K562 (cell line): ENCODE measurements around the gene CAST. TPM values are rescaled to one million over a fixed set of nuclear protein-coding genes. Genes with fewer than 3 reads are reported as not detected.

Experiments used
- ATAC-seq: fragments of 200-7000 bp; cut with Tn5 transposase; 3 replicates; pipeline ENCODE4 v1.9.1; 2020; ENCODE audit warnings: moderate library complexity
- BruUV-seq: library from RNA; stranded (reverse); fragments of 400-500 nt; replicated peaks from 2 replicates; lab custom pipeline; 2021; lab: Mats Ljungman, UMichigan
- CTCF ChIA-PET: fragments of 300-600 bp; formaldehyde crosslinking; extraction: SDS; loops from one replicate; lab custom pipeline; 2021; ENCODE audit warnings: low intra/inter-chr PET ratio; lab: Yijun Ruan, JAX
- POLR2A ChIA-PET: fragments of 300-600, 350-650 bp; sonication (Branson Sonifier 250); formaldehyde crosslinking; extraction: SDS; loops from one replicate; lab custom pipeline; 2021; ENCODE audit warnings: antibody characterized with exemption, inconsistent platforms; lab: Yijun Ruan, JAX
- DNase-seq, 4 experiments: peaks; one replicate each; pipeline versions ENCODE4 v3.0.0 to v3.0.0-alpha.2; 2011 to 2018; ENCODE audit warnings: low spot score in 3 of 4, mixed read lengths in 3 of 4; ENCODE audit errors: extremely low read depth in 1 of 4
- FAIRE-seq: peaks from 2 replicates; lab custom pipeline; 2011; peaks lifted over from hg19 to GRCh38; lab: Jason Lieb, UNC
- H2AFZ ChIP-seq: 2 replicates; pipeline ENCODE4 v1.6.0; 2011; ENCODE audit warnings: low read depth, low read length, control low read depth, inconsistent platforms
- H3K27ac ChIP-seq: fragments of 200-600 bp; 3 replicates; pipeline ENCODE4 v1.8.0; 2011; ENCODE audit warnings: low read depth, mild to moderate bottlenecking, control low read depth, inconsistent platforms, low read length, moderate library complexity, mixed read lengths; ENCODE audit errors: extremely low read depth
- H3K27me3 ChIP-seq, 2 experiments: fragments of 300-600 bp in 1 of 2; 2 replicates in 1 of 2; 3 replicates in 1 of 2; pipeline versions ENCODE4 v1.6.0 to v1.8.0; 2011; ENCODE audit warnings: inconsistent platforms in 2 of 2, low read length in 2 of 2, mild to moderate bottlenecking in 1 of 2, mixed read lengths in 1 of 2, moderate library complexity in 1 of 2; ENCODE audit not compliant: control insufficient read depth in 2 of 2, insufficient read depth in 2 of 2
- H3K36me3 ChIP-seq: fragments of 300-600 bp; 3 replicates; pipeline ENCODE4 v1.8.0; 2011; ENCODE audit warnings: mild to moderate bottlenecking, low read length, inconsistent platforms; ENCODE audit not compliant: control insufficient read depth, insufficient read depth
- H3K4me1 ChIP-seq, 2 experiments: fragments of 200-600 bp in 1 of 2; replicated peaks in 1 of 2; 2 replicates in 1 of 2; 3 replicates in 1 of 2; pipeline versions ENCODE4 v1.5.1 to v1.8.0; 2011; ENCODE audit warnings: inconsistent platforms in 2 of 2, low read length in 2 of 2, mild to moderate bottlenecking in 1 of 2, mixed read lengths in 1 of 2, moderate library complexity in 1 of 2; ENCODE audit not compliant: control insufficient read depth in 2 of 2, insufficient read depth in 2 of 2
- H3K4me2 ChIP-seq: 2 replicates; pipeline ENCODE4 v1.6.1; 2011; ENCODE audit warnings: low read length, control low read depth, inconsistent platforms, mixed read lengths; ENCODE audit not compliant: insufficient read depth
- H3K4me3 ChIP-seq: fragments of 200-600 bp; sonication (generic), shearing (Covaris generic); 2 replicates; pipeline ENCODE4 v1.5.1; 2016; ENCODE audit warnings: control low read depth, inconsistent platforms
- H3K79me2 ChIP-seq: fragments of 200-600 bp; 3 replicates; pipeline ENCODE4 v1.8.0; 2011; ENCODE audit warnings: low read length, inconsistent platforms; ENCODE audit not compliant: control insufficient read depth, insufficient read depth
- H3K9ac ChIP-seq, 2 experiments: 2 replicates each; pipeline versions ENCODE4 v1.6.0 to v1.6.1; 2011; ENCODE audit warnings: low read depth in 2 of 2, low read length in 2 of 2, control low read depth in 1 of 2, inconsistent platforms in 1 of 2, mild to moderate bottlenecking in 1 of 2, mixed read lengths in 1 of 2; ENCODE audit not compliant: insufficient read depth in 1 of 2
- H3K9me1 ChIP-seq: one replicate; pipeline ENCODE4 v1.6.0; 2011; ENCODE audit warnings: inconsistent platforms, mild to moderate bottlenecking, low read length, moderate library complexity; ENCODE audit not compliant: control insufficient read depth, insufficient read depth
- H3K9me3 ChIP-seq: replicated peaks from 2 replicates; pipeline ENCODE4 v1.5.1; 2011; ENCODE audit warnings: low read depth, low read length, inconsistent platforms; ENCODE audit not compliant: control insufficient read depth, insufficient read depth
- H4K20me1 ChIP-seq: replicated peaks from 2 replicates; pipeline ENCODE4 v1.6.1; 2011; ENCODE audit warnings: low read length, inconsistent platforms, mixed read lengths; ENCODE audit not compliant: control insufficient read depth, insufficient read depth
- DDX20 ChIP-seq: fragments of 450-650 bp; IDR thresholded peaks from 2 replicates; pipeline ENCODE4 v1.6.1; 2016; ENCODE audit warnings: missing genetic modification characterization, low read depth, mild to moderate bottlenecking, missing compliant biosample characterization, moderate library complexity
- ESRRA ChIP-seq: fragments of 450-650 bp; IDR thresholded peaks from 2 replicates; pipeline ENCODE4 v1.6.1; 2014; ENCODE audit warnings: low read depth, mild to moderate bottlenecking, moderate library complexity, borderline replicate concordance
- FIP1L1 ChIP-seq: fragments of 200-400 bp; formaldehyde crosslinking; IDR thresholded peaks from 2 replicates; pipeline ENCODE4 v1.6.1; 2018; ENCODE audit warnings: mild to moderate bottlenecking, low read depth, low read length; ENCODE audit not compliant: poor library complexity, severe bottlenecking
- HES1 ChIP-seq: fragments of 450-650 bp; IDR thresholded peaks from 2 replicates; pipeline ENCODE4 v1.6.1; 2016; ENCODE audit warnings: low read depth, mild to moderate bottlenecking, moderate library complexity
- HIVEP1 ChIP-seq: fragments of 250-450 bp; sonication (Bioruptor Pico); IDR thresholded peaks from 2 replicates; pipeline ENCODE4 v1.4.0; 2020; ENCODE audit warnings: mild to moderate bottlenecking
- IRF1 ChIP-seq: sonication (generic); formaldehyde crosslinking; IDR thresholded peaks from 2 replicates; pipeline ENCODE4 v1.8.0; 2022; ENCODE audit warnings: missing genetic modification reagents, mild to moderate bottlenecking, borderline replicate concordance
- MAFG ChIP-seq: fragments of 450-650 bp; conservative IDR thresholded peaks from 2 replicates; pipeline ENCODE4 v1.6.1; 2016; ENCODE audit warnings: missing genetic modification characterization, missing compliant biosample characterization
- MED1 ChIP-seq: sonication (generic); formaldehyde crosslinking; IDR thresholded peaks from 2 replicates; pipeline ENCODE4 v1.8.1; 2023; ENCODE audit warnings: missing genetic modification reagents, borderline replicate concordance
- MIER1 ChIP-seq: fragments of 450-650 bp; IDR thresholded peaks from 2 replicates; pipeline ENCODE4 v1.6.1; 2016; ENCODE audit warnings: antibody characterized with exemption, mild to moderate bottlenecking, low read depth
- NFATC3 ChIP-seq: fragments of 450-650 bp; IDR thresholded peaks from 2 replicates; pipeline ENCODE4 v1.6.1; 2017; ENCODE audit warnings: mild to moderate bottlenecking
- NR2C2 ChIP-seq, 2 experiments: fragments of 200-800 bp in 1 of 2; sonication (Bioruptor generic) in 1 of 2; sonication (generic) in 1 of 2; formaldehyde crosslinking in 1 of 2; IDR thresholded peaks; 2 replicates each; pipeline versions ENCODE4 v1.6.1 to v1.8.0; 2016 to 2022; ENCODE audit warnings: mild to moderate bottlenecking in 1 of 2, missing compliant biosample characterization in 1 of 2, missing genetic modification characterization in 1 of 2, missing genetic modification reagents in 1 of 2
- NR2F6 ChIP-seq: fragments of 450-650 bp; formaldehyde crosslinking; IDR thresholded peaks from 2 replicates; pipeline ENCODE4 v1.4.0; 2020; ENCODE audit warnings: mild to moderate bottlenecking
- POLR2A ChIP-seq: fragments of 450-650 bp; conservative IDR thresholded peaks from 2 replicates; pipeline ENCODE4 v1.6.1; 2016
- RBBP5 ChIP-seq: fragments of 200-600 bp; sonication (generic); IDR thresholded peaks from 2 replicates; pipeline ENCODE4 v1.6.1; 2012; ENCODE audit warnings: borderline replicate concordance, mild to moderate bottlenecking, low read length, control low read depth, inconsistent platforms; ENCODE audit not compliant: insufficient read depth, poor library complexity, severe bottlenecking
- SMARCE1 ChIP-seq: fragments of 450-650 bp; IDR thresholded peaks from 2 replicates; pipeline ENCODE4 v1.7.1; 2016; ENCODE audit warnings: mild to moderate bottlenecking
- SREBF2 ChIP-seq: sonication (generic); formaldehyde crosslinking; IDR thresholded peaks from 2 replicates; pipeline ENCODE4 v1.4.0; 2020; ENCODE audit warnings: mild to moderate bottlenecking, missing genetic modification reagents
- SUPT5H ChIP-seq: fragments of 450-650 bp; IDR thresholded peaks from 2 replicates; pipeline ENCODE4 v1.6.1; 2016
- TRIM28 ChIP-seq: fragments of 450-650 bp; IDR thresholded peaks from 2 replicates; pipeline ENCODE4 v1.6.1; 2017
- ZNF609 ChIP-seq: sonication (generic); formaldehyde crosslinking; IDR thresholded peaks from 2 replicates; pipeline ENCODE4 v1.8.1; 2023; ENCODE audit warnings: missing genetic modification reagents, mild to moderate bottlenecking, borderline replicate concordance
- WGBS: fragments of 100-300 bp; shearing (Covaris generic); methylation state at CpG from one replicate; pipeline ENCODE4 v1.1.6; 2016; ENCODE audit warnings: low coverage, mixed read lengths; ENCODE audit not compliant: insufficient coverage; ENCODE audit errors: missing lambda C conversion rate; 5-methylcytosine and 5-hydroxymethylcytosine counted together
- in situ Hi-C: fragments of 300-500 bp; cut with MboI; formaldehyde crosslinking; loops from 4 replicates; pipeline ENCODE4 v1.15.0; 2018; ENCODE audit warnings: inconsistent platforms, mixed read lengths
- intact Hi-C: fragments of 100-400 bp; cut with micrococcal nuclease; formaldehyde crosslinking; loops from 2 replicates; pipeline ENCODE4 v1.14.2; 2022
- polyA plus RNA-seq, 8 experiments: library from polyadenylated mRNA; depleted of rRNA in 4 of 8; stranded (reverse) in 5 of 8; unstranded in 3 of 8; fragments of >200 nt; fragmentation: Nextera tagmentation in 2 of 8; fragmentation: Illumina TruSeq in 1 of 8; extraction: Ambion mirVana in 2 of 8; extraction: Trizol in 1 of 8; gene quantifications; 2 replicates each; pipeline versions ENCODE4 v1.2.1 to v1.2.3, GENCODE V29; 2011 to 2014; ENCODE audit warnings: inconsistent platforms in 1 of 8, missing spikeins in 1 of 8
- total RNA-seq, 7 experiments: library from RNA; depleted of rRNA in 6 of 7; stranded (reverse); fragments of >200 nt in 6 of 7; fragmentation: Illumina TruSeq in 2 of 7; extraction: Trizol in 2 of 7; gene quantifications; 2 replicates each; pipeline versions ENCODE4 v1.2.1 to v1.2.3, GENCODE V29; 2011 to 2021; ENCODE audit warnings: low replicate concordance in 1 of 7

CAST gene
- total and polyA plus RNA-seq, 9 of the 15 experiments (the other 6 are each of a cell fraction or from before 2014, with no cell fraction given), result 55.5 to 136 (median 86.1) TPM

GRCh38 chr5:96657068-96657467 lies 5.1 kb upstream of the CAST start:
- intact Hi-C loops, result no loop called here
- Histone ChIP-seq H3K27me3 (peaks cover 8 to 18% of the 10 kb centered on the region in 2 experiments; a peak in 4 of 5 replicates), H4K20me1 (no peaks in the 10 kb centered on the region; the same call in 1 of the 2 replicates), H2AFZ (no peak overlapping the region), H3K36me3 (no peaks in the 10 kb centered on the region), H3K4me2 (no peak overlapping the region), H3K4me1 (peaks cover 0 to 4% of the 10 kb centered on the region in 2 experiments; a peak in 4 of 5 replicates), H3K79me2 (no peaks in the 10 kb centered on the region), H3K4me3 (no peak overlapping the region), H3K9ac (no peak overlapping the region), H3K9me3 (no peaks in the 10 kb centered on the region), H3K9me1 (no peaks in the 10 kb centered on the region), H3K27ac (no peak overlapping the region)
- no TSS peak for BruUV-seq
- CTCF ChIA-PET, result no interaction called here
- ATAC-seq, result peak; percentile 84
- 0% methylated on average over 3 of the region's 3 CpGs for WGBS
- FAIRE-seq, result peak; percentile 87
- in situ Hi-C loops, result no loop called here
- DNase-seq, result peak; percentile 25 to 56 (median 41)
- POLR2A ChIA-PET, result no interaction called here
- TF ChIP-seq DDX20 (tag) (no peak), NR2F6 (CRISPR knock-in tag) (no peak), SREBF2 (CRISPR knock-in tag) (no peak), TRIM28 (no peak), MIER1 (no peak), MAFG (no peak), SMARCE1 (peak; percentile 84; the same call in 1 of the 2 replicates), MED1 (no peak), FIP1L1 (no peak), NR2C2 (CRISPR knock-in tag; IDR thresholded peaks at IDR 0.05) (no peak), NR2C2 (tag; IDR thresholded peaks at IDR 0.05) (no peak), RBBP5 (no peak), ESRRA (peak; percentile 74; the same call in 1 of the 2 replicates), HIVEP1 (CRISPR knock-in tag) (no peak), SUPT5H (no peak), IRF1 (no peak), HES1 (0 out of 2 replicates have a peak, but pooled peaks have one; percentile 29), NFATC3 (no peak), ZNF609 (CRISPR knock-in tag) (no peak), POLR2A (no peak)
